ENCODE data around the gene DSCAM.
"Not testable (repeated sequence)": the region's sequence is repeated elsewhere in the genome, so short reads cannot be mapped to it uniquely, and the experiment has no call there.

DSCAM gene

GRCh38 chr21:40445349-40445921 is 401.5 kb downstream of the DSCAM start:
- DNase-seq (ENCODE audit: low read depth in 2 of 2) = no peak
- TF ChIP-seq CTCF (IDR thresholded peaks at IDR 0.05; ENCODE audit: low read depth, low read length) = no peak
- H3K4me3 ChIP-seq (replicated peaks in 1 of 2; ENCODE audit: low read depth in 2 of 2, low read length in 2 of 2) = no peak overlapping the region

GRCh38 chr21:40439581-40439980 is 407.4 kb downstream of the DSCAM start:
- not testable (repeated sequence) for DNase-seq (ENCODE audit: low read depth in 2 of 2); H3K4me3 ChIP-seq (replicated peaks in 1 of 2; ENCODE audit: low read depth in 2 of 2, low read length in 2 of 2)

- TF ChIP-seq CTCF (IDR thresholded peaks at IDR 0.05; ENCODE audit: low read depth, low read length) = no peak
- no peak overlapping the region for H3K4me3 ChIP-seq (replicated peaks in 1 of 2; ENCODE audit: low read depth in 2 of 2, low read length in 2 of 2)
- no peak for DNase-seq (ENCODE audit: low read depth in 2 of 2)
These were observed 408.3 kb downstream of the DSCAM start for GRCh38 chr21:40438616-40439015.

- TF ChIP-seq CTCF (IDR thresholded peaks at IDR 0.05; ENCODE audit: low read depth, low read length) = no peak
- no peak for DNase-seq (ENCODE audit: low read depth in 2 of 2)
These were observed 410.7 kb downstream of the DSCAM start for GRCh38 chr21:40436261-40436660.

GRCh38 chr21:40433538-40433937 is 413.4 kb downstream of the DSCAM start:
- TF ChIP-seq CTCF (IDR thresholded peaks at IDR 0.05; ENCODE audit: low read depth, low read length) = no peak
- DNase-seq (ENCODE audit: low read depth in 2 of 2) = no peak

More at GRCh38 chr21:40436261-40436660, 410.7 kb downstream of the DSCAM start:
- H3K4me3 ChIP-seq (replicated peaks in 1 of 2; ENCODE audit: low read depth in 2 of 2, low read length in 2 of 2) = no peak overlapping the region

GRCh38 chr21:40425981-40426380 is 421.0 kb downstream of the DSCAM start:
- DNase-seq (ENCODE audit: low read depth in 2 of 2) = no peak
- no peak overlapping the region for H3K4me3 ChIP-seq (replicated peaks in 1 of 2; ENCODE audit: low read depth in 2 of 2, low read length in 2 of 2)
- no peak for TF ChIP-seq CTCF (IDR thresholded peaks at IDR 0.05; ENCODE audit: low read depth, low read length)

More at GRCh38 chr21:40433538-40433937, 413.4 kb downstream of the DSCAM start:
- H3K4me3 ChIP-seq (replicated peaks in 1 of 2; ENCODE audit: low read depth in 2 of 2, low read length in 2 of 2) = no peak overlapping the region

GRCh38 chr21:40422896-40423635 is 423.9 kb downstream of the DSCAM start:
- no peak overlapping the region for H3K4me3 ChIP-seq (replicated peaks in 1 of 2; ENCODE audit: low read depth in 2 of 2, low read length in 2 of 2)
- no peak for TF ChIP-seq CTCF (IDR thresholded peaks at IDR 0.05; ENCODE audit: low read depth, low read length)
- no peak for DNase-seq (ENCODE audit: low read depth in 2 of 2)
